ENCODE results near the gene APCDD1L.
"Not testable (repeated sequence)": the region's sequence is repeated elsewhere in the genome, so short reads cannot be mapped to it uniquely, and the experiment has no call there.

APCDD1L gene

DNA sequence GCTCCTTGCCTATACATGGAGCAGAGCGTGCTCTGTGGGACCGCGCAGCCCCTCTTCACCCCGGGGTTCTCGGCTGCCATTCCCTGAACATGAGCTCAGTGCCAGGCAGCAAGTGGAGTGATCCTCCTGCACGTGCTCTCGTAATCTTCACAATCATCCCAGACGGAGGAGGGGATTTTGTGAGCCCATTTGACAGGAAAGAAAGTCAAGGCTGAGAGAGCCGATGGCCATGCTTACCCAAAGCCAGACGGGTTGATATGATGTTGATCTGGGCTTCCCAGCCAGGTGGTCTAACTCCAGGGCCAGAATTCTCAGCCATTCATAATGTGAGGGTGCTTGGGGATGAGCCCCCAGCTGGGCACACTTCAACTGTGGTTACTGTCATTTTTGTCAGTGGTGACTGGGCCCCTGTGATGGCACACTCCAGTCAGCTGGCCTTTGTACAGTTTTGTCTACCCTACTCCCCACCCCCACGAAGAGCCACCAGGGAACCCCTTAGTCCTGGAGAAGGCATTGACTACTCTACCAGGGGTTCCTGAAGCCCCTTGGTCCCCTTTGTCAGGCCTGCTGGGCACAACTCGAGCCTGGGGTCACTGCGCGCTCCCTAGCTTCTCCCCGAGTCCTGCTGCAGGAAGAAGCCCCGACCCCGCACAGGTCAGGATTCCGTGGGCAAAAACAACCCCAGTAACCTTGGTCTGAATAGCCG lies 1.5 kb downstream of the APCDD1L start:
- no peak for DNase-seq

DNA sequence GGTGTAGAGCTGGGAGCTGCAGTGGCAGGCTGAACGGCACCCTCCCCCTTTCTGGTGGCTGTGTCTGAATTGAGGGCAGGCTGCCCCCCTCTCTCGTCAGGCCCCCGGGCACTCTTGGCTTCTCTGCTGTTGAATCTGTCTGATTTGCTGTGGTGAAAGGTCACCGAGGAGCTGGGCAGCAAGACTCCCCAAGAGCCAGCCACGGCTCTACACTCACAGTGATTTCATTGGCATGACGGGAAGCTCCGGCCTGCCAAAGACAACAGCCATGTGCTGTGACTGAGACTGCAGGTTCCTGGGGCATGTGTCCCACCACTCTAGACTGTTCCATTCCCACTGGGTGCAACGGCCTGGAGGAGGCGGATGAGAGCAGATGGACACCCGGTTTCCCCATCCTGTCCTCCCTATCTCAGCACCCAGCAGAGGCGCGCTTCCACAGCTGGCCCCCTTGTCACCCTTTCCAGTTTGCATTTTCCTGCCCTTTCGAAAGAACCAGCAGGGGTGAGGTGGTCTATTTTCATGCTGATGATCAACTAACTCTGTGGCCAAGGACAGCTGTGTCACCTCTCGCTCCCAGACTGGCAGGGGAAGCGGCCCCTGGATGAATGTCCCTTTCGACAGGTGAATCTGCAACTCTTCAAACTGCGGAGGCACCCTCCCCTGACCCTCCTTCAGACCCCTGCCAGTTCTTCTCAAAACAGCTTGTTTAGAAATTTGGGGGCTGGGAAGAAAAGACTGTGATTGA lies 2.2 kb downstream of the APCDD1L start:
- DNase-seq: no peak

DNA sequence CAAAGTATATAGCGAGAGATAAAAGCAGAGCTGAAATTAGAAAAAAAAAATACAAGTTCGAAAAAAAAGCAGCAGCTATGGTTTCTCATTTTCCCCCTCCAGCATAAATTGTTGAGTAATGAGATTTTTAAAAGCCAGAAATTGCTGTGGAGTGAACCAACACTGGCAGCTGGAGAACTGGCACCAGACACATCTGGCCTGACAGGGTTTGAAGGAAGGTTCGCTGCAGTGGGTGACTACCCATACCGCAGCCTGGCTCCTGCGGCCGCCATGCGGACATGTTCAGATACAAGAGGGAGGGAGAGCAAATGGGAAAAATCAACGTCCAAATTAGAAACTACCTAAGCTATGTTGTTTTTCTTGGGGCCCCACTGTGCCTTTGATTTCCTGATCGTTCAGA lies 3.3 kb downstream of the APCDD1L start:
- no peak for DNase-seq

DNA sequence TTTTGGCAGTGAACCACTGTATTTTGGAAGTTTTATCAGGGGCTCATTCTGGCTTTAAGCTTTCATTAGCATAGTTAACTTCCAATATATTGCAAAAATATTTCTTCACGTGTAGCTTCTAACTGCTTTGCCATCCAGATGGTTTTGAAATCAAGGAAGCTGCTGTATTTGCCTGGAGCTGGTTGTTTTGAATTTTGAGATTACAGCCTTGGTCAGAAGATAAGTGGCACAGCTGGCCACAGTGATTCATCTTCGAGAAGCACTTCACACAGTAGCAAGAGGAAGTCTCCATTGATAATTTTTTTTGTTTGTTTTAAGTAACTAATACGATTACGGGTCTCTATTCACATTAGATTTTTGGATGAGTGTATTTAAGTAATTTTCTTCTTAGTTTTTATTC lies 3.8 kb downstream of the APCDD1L start:
- DNase-seq: peak; percentile 1

DNA sequence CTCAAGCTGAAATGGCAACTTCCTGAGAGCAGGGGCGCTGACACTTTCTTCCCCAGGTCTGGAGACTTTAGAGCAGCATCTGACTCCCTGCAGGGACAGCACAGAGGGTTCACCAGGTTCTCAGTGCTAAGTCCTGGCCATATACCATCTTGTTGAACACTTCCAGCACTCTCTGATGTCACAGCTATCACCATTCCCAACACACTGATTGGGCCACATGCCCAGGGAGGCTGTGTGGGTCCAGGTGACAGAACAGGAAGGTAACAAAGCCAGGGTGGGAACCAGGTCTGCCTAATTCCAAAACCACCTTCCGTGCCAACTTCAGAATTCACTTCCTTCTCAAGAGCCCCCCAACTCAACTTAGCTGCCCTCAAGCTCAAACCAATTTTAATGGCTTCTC lies 4.3 kb downstream of the APCDD1L start:
- no peak for DNase-seq

DNA sequence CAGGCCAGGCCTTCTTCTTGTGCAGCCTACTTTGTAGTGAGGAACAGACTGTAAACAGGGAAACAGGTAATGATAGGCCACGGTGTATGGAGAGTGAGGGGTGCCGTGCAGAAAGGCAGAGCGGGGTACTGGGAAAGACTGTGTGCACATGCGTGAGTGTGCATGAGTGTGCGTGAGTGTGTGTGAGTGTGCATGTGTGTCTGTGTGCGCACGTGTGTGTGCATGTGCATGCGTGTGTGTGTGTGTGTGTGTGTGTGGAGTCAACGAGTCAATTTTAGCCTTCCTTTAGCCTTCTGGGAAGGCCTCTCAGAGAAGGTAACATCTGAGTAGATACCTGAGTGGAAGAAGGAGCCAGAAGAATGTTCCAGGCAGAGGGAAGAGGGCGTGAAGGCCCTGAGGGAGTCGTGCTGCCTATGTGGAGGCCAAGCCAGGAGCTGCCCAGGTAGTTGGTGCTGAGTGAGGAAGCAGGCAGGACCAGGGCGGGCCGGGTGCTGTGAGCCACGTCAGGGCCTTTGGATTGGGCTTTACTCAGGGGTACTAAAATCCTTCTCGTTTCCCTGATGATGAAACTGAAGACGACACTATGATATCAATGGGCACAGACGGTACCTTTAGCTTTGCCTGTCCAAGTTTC lies 6.3 kb downstream of the APCDD1L start:
- no peak for DNase-seq

DNA sequence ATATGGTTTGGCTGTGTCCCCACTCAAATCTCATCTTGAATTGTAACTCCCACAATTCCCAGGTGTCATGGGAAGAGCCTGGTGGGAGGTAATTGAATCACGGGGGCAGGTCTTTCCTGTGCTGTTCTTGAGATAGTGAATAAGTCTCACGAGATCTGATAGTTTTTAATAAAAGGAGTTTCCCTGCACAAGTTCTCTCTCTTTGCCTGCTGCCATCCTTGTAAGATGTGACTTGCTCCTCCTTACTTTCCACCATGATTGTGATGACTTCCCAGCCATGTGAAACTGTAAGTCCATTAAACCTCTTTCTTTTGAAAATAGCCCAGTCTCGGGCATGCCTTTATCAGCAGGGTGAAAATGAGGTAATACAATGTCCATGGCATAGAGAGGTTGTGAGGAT lies 8.2 kb downstream of the APCDD1L start:
- DNase-seq: not testable (repeated sequence)

DNA sequence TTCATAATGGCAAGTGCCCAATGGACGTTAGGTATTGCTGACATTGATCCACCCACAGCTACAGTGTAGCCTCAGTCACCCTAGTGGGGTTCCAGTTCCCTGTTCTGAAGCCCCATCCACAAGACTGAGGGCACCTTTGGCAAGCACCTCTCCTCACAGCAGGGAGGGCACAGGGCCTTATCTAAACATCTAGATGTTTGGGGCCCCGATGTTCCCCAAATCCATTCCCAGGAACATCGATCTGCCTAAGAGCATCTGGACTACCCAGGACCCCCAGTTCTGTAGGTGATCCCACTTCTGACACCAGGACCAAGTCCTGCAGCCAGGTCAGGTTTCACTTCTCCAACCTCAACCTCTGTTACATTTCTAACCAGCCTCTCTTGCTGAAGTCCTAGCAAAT lies 10.6 kb downstream of the APCDD1L start:
- DNase-seq: no peak

DNA sequence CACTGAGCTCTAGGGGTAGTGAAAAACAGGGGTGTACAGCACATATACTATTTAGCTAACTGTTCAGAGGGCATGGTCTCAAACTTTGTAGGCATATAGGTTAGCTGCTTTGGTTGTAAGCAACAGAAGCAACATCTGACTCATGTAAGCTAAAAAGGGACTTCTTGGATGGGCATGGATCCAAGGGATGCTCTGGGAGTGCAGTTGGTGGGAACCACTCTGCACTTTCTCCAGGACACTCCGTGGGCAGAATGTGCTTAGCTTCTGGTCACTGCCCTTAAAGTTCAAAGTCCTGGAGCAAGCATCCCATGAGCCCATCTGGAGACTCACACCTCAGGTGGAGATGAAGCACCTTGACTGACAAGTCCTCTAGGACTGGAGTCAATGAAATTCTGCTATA lies 11.5 kb downstream of the APCDD1L start:
- no peak for DNase-seq

DNA sequence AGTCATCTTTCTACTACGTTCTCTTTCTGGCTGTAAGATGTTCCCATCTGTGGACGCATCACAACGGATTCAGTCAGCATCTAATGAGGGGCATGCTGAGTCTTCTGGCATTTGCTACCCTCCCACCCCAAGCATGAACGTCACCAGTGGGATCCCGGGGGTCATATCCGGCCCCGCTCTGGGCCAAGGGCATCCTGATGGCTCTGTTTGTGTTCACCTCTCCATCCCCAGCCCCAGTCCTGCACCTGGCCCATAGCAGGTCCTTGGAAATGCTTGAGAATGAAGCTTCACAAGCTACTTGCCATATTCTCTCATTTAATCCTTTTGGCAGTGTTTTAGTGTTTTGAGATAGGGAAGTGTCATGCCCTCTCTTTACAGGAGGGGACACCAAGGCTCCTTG lies 14.9 kb downstream of the APCDD1L start:
- DNase-seq: no peak

DNA sequence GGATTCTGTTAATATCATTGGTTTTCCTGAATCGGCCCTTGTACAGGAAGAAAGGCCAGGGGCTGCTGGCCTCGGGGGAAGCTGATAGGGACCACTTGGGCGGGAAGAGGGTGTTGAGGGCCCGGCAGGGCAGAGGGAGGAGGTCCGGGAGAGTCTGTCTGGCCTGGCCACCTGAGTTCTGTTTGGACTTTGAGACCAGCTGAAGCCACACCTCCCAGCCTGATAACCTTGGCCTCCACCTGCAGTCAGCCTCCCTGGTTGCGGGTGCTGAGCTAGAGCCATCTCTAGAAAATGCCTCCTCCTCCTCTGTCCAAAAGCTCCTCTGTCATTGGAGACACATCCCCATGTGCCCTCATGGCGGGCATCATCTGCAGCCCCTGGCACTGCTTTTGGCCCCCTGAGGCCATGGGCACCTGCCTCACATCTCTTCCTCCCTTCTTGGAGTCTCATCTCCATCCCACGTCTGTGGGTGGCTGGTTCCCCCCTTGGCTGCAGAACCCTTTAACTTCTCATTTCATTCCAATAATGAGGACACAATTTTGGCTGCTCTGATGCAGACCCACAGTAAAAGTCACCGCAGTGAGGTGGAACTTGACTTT lies 16.6 kb downstream of the APCDD1L start:
- DNase-seq: no peak

DNA sequence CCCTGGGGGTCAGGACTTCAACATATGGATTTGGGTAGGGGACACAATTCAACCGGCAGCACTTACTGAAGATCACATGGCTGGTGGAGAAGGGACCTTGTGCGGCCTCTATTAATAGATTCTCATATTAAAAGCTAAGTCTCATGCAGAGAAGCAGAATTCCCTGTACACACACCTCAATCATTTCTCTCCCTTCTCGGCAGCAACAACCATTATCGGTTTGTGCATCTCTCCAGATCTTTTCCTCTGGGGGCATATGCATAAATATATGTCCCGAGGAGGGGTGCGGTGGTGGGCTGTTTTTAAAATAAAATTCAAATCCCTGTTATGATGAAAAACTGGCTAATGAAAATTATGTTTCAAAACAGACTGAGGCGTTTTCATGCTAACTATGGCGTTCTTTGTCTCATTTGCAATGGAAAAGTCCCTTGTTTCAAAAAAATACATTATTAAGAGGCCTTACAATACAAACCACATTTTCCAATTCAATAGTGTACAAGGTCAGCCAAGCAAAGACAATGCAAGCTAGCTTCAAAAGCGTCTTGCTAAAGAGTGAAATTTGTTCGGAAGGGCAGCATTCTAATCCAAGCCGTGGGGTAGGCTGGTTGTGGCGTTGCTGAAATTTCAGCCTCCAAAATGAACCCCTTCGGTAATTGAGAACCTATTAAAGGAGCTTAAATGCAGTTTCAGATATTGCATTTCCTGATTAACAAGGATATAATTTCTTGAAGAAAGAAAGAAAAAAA lies 17.3 kb downstream of the APCDD1L start:
- no peak for DNase-seq

DNA sequence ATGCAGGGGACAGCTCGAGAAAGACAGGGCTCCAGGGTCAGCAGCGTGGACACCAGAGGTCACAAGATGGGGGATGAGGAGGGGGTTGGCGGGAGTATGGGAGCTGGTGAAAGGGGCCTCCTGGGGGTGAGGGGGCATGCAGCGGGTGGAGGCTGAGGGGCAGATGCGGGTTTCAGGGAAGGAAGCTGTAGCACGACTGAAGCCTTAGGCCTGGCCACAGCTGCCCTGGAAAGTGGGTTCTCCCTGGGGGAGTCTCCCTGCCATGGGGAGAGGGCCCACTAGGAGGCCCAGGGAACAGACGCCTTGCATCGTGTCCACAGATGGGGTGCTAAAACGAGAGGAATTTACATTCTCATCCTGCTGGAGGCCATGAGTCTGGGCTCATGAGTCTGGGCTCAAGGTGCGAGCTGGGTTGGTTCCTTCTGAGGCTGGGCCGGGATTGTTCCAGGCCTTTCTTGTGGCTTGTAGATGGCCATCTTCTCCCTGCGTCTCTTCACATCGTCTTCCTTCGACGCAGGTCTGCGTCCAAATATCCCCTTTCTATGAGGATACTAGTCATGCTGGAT lies 18.0 kb downstream of the APCDD1L start:
- DNase-seq: no peak

DNA sequence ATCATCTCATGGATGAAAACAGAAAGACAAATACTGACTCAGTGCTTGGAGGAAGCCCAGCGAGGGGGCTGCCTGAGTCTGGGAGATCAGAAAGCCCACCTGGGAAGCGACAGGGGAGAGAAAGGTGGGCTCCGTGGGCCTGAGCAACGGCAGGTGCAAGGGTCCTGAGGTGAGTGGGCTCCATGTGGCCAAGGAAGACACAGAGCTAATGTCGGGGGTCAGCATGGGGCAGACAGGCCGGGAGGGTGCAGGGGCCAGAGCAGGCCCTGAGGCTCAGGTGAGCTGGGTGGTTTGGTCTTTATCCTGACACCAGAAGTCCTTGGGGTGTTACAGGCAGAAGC lies 18.8 kb downstream of the APCDD1L start:
- no peak for DNase-seq

DNA sequence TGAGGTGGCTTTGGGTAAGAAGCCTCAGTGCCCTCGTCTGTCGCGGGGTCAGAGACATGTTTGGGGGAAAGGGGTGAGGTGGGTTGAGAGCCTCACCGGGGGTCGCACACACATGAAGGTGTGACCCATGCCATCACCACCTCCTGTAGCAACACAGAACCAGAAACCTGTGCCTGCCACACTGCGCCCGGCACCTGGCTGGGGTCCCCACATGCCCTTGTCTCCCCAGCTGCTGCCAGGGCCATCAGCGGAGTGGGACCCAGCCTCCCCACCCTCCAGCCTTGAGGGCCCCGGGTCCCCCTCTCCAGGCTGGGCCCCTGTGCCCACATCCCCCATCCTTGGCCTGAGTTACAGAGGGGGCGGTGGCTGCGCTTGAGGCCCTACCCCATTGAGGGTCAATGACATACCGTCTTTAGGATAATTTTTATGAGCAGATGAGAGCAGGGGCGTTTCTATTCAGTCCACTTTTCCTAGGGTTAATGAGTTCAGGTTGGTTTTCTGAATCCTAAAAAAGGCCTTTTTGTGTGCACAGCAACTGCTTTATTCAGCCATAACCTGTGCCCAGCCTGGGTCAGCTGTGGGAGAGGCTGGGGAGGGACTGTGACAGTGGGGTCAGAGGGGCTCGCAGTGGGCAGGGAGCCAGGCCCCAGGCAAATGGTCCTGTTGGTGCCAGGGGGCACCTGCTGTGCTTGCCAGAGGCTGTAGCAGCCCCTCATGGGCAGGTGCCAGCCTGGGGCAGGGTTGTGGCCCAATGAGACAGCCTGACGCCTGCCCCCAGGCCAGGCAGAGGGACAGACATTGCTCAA lies 19.4 kb downstream of the APCDD1L start:
- no peak for DNase-seq

DNA sequence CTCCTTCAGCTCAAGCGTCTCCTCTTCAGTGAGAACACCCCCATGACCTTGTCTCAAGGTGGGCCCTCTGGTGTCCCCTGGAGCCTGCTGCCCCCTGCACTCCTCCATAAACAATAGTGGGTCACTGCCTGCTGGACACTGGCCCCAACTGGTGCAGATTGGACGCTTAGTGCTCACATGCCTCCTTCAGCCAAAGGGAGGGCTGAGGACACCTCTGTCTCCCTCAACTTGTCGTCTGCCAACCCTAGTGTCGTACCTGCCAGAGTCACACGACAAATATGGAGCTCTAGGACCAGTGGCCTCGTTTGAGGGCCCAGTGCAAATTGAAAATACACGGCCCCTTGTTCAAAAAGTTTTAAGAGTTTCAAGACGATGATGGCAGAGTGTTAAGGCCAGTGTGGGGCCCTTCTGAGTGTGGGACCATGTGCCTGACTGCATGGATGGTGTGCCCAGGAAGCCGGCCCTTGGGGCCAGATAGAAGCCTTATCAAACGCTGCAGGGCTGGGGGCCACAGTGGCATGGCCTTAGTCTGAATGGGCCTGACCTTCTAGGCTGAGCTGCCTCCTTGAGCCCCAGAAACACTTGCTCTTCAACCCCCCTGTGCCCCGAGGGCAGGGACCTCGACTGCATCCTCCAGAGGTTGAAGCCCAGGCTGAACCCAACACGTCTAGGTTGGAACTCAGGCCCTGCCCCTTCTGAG lies 20.1 kb downstream of the APCDD1L start:
- DNase-seq: no peak

DNA sequence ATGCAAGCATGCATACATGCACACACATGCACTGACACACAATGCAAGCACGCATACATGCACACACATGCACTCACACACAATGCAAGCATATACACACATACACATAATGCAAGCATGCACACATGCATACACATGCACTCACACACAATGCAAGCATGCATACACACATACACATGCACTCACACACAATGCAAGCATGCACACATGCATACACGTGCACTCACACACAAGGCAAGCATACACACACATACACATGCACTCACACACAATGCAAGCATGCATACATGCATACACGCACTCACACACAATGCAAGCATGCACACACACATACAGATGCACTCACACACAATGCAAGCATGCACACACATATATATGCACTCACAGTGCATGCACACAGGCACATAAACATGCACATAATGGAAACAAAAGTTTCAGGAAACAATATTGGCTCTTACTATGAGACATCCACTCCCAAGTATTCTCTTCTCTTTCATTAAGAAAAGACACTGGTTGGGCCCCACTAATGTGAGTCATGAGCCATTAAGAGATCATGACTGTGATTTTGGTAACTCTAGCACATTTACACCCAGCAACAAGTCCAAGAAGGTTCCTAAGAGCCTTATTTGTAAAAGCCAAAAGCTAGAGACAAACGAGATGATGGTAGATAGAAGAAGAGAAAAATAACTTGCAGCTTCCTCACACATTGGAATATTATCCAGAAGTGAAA lies 22.2 kb downstream of the APCDD1L start:
- DNase-seq: no peak

DNA sequence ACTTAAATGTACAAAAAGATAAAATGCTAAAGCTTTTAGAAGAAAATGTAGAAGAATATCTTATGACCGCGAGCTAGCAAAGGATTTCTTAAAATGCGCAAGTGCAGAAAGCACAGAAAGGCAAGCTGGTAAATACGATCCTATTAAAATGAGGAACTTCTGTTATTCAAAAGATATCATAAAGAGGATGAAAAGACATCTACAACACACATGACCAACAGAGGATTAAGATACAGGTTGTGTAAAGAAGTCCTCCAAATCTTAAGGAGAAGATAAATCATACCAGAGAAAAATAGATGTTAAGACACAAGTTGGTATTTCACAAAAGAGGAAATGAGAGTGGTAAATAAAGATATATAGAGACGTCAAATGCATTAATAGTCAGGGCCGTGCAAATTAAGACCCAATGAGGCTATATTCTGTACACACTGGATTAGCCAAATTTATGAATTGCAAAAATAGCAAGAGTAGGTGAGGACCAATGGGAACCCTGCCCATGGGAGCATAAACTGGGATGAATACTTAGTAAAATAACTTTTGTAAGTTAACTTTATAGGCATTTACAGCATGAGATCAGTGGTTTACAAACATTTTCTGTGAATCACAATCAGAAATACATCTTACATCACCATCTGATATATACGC lies 23.0 kb downstream of the APCDD1L start:
- no peak for DNase-seq

DNA sequence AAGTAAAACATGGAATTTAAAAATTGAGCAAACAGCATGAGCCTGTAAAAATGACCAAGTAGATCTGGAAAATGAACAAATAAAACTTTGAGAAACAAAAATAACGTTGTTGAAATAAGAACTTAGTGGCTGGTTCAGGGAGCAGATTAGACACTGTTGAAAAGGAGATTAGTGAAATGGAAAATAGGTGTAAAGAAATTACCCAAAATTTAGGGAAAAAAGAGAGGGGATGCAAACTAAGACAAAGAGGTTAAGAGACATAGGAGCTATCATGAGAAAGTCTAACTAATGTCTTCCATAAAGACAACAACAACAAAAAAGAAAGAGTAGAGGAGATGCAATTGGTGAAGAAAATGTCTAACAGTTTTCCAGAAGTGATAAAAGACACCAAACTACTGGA lies 29.0 kb downstream of the APCDD1L start:
- no peak for DNase-seq

DNA sequence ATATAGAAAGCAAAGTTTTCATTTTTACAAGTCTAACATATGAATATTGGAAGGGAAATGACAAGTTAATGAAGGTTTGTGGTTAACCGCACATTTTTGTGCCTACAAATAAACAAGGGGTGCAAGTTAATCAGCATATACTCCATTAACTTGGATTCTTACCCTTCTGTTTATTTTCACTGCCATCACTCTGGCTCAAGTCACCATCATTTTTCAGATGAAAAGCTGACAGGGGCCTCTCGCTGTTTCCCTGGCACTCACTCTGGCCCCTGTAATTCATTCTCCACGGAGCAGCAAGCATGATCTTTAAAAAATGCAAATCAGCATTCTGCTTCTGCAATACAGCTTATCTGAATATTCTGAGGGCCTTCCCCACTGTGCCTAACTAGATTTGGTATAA lies 29.8 kb downstream of the APCDD1L start:
- DNase-seq: no peak

Measured in NCI-H187 treated with DMSO at 0.1 percent for 48 hours (cell line).